Tibial nerve (tissue), 4 donors: ENCODE data around the gene G2E3. TPM values are rescaled to one million over a fixed set of nuclear protein-coding genes. Genes with fewer than 3 reads are reported as not detected.

Experiments used
- DNase-seq, 2 donors: peaks; one replicate each; pipeline ENCODE4 v3.0.0-alpha.2; 2019; ENCODE audit warnings: low spot score in 2 of 2
- H3K27ac ChIP-seq, 4 donors: fragments of 200-600 bp; sonication (generic) in 3 of 4; one replicate each; pipeline ENCODE4 v1.5.1; 2017 to 2019; ENCODE audit warnings: mild to moderate bottlenecking in 1 of 4
- H3K27me3 ChIP-seq, 2 donors: fragments of 200-600 bp; sonication (generic) in 1 of 2; one replicate each; pipeline versions ENCODE4 v1.5.1 to v1.6.0; 2017 to 2019
- H3K36me3 ChIP-seq, 3 donors: fragments of 200-600 bp; sonication (generic); one replicate each; pipeline ENCODE4 v1.5.1; 2018 to 2019
- H3K4me1 ChIP-seq, 4 donors: fragments of 200-600 bp; sonication (generic) in 3 of 4; one replicate each; pipeline ENCODE4 v1.5.1; 2017 to 2019
- H3K4me3 ChIP-seq, 4 donors: fragments of 200-600 bp; sonication (generic) in 3 of 4; one replicate each; pipeline ENCODE4 v1.5.1; 2017 to 2019; ENCODE audit warnings: mild to moderate bottlenecking in 1 of 4, moderate library complexity in 1 of 4
- H3K9me3 ChIP-seq, 4 donors: fragments of 200-600 bp; sonication (generic) in 3 of 4; one replicate each; pipeline ENCODE4 v1.5.1; 2017 to 2019
- CTCF ChIP-seq, 5 experiments: fragments of 200-600 bp in 3 of 5; fragments of 450-650 bp in 2 of 5; sonication (generic) in 3 of 5; IDR thresholded peaks; one replicate each; pipeline ENCODE4 v1.5.1; 2016 to 2019; ENCODE audit warnings: antibody characterized with exemption in 5 of 5, mild to moderate bottlenecking in 3 of 5, moderate library complexity in 2 of 5
- EP300 ChIP-seq, 2 donors: sonication (generic); formaldehyde crosslinking; IDR thresholded peaks; one replicate each; pipeline ENCODE4 v1.6.1; 2017; ENCODE audit warnings: antibody characterized with exemption in 2 of 2, mild to moderate bottlenecking in 1 of 2
- POLR2A ChIP-seq, 2 donors: fragments of 450-650 bp; IDR thresholded peaks; one replicate each; pipeline ENCODE4 v1.6.1; 2017; ENCODE audit warnings: antibody characterized with exemption in 2 of 2, mild to moderate bottlenecking in 2 of 2, moderate library complexity in 2 of 2
- WGBS, 2 donors: methylation state at CpG; one replicate each; pipeline ENCODE4 v1.1.5; 2018; 5-methylcytosine and 5-hydroxymethylcytosine counted together
- total RNA-seq, 4 donors: library from RNA; depleted of rRNA; stranded (reverse); fragments of >200 nt; gene quantifications; one replicate each; pipeline ENCODE4 v1.1.0, GENCODE V29; 2016

The G2E3 gene
- total RNA-seq, 4 donors from 2014 or later = 10.3 to 21.0 (median 13.6) TPM

GRCh38 chr14:30559638-30560091, 707 bp downstream of the G2E3 start:
- TF ChIP-seq POLR2A (IDR thresholded peaks at IDR 0.05) (no peak), CTCF (IDR thresholded peaks at IDR 0.05) (no peak), EP300 (IDR thresholded peaks at IDR 0.05) (no peak)
- 0 to 1% methylated on average over 16 of the region's 16 CpGs for WGBS, 2 donors

GRCh38 chr14:30560581-30560980, 1.6 kb downstream of the G2E3 start:
- H3K27ac ChIP-seq = no peak overlapping the region
- WGBS, 2 donors = 93% methylated on average over 1 of the region's 1 CpG
- H3K27me3 ChIP-seq = no peaks in the 10 kb centered on the region
- no peaks in the 10 kb centered on the region for H3K9me3 ChIP-seq
- H3K36me3 ChIP-seq = peaks cover 0 to 14% (median 0%) of the 10 kb centered on the region in 3 donors
- TF ChIP-seq CTCF (IDR thresholded peaks at IDR 0.05) = no peak
- no peak for TF ChIP-seq EP300 (IDR thresholded peaks at IDR 0.05)
- TF ChIP-seq POLR2A (IDR thresholded peaks at IDR 0.05) = no peak
- H3K4me3 ChIP-seq = peak overlapping the region in 1 of 4 donors; percentile 3
- DNase-seq = no peak
- peaks cover 0 to 28% (median 6%) of the 10 kb centered on the region in 4 donors for H3K4me1 ChIP-seq

More at GRCh38 chr14:30559638-30560091, 707 bp downstream of the G2E3 start:
- no peaks in the 10 kb centered on the region for H3K27me3 ChIP-seq
- peak overlapping the region in 3 of 4 donors; percentile 84 to 86 (median 84) for H3K27ac ChIP-seq
- H3K9me3 ChIP-seq = no peaks in the 10 kb centered on the region
- H3K4me3 ChIP-seq = peak overlapping the region; percentile 64 to 91 (median 84)
- no peak for DNase-seq
- H3K4me1 ChIP-seq = peaks cover 0 to 28% (median 6%) of the 10 kb centered on the region in 4 donors
- peaks cover 0 to 14% (median 0%) of the 10 kb centered on the region in 3 donors for H3K36me3 ChIP-seq

GRCh38 chr14:30564235-30564867, 5.4 kb downstream of the G2E3 start:
- peaks cover 0 to 14% (median 0%) of the 10 kb centered on the region in 3 donors for H3K36me3 ChIP-seq
- no peaks in the 10 kb centered on the region for H3K9me3 ChIP-seq
- 98 to 100% methylated on average over 2 of the region's 2 CpGs for WGBS, 2 donors
- H3K4me1 ChIP-seq = peaks cover 0 to 23% (median 6%) of the 10 kb centered on the region in 4 donors
- H3K27me3 ChIP-seq = no peaks in the 10 kb centered on the region
- no peak overlapping the region for H3K27ac ChIP-seq
- no peak overlapping the region for H3K4me3 ChIP-seq
- TF ChIP-seq EP300 (IDR thresholded peaks at IDR 0.05) = no peak
- TF ChIP-seq POLR2A (IDR thresholded peaks at IDR 0.05) = no peak
- TF ChIP-seq CTCF (IDR thresholded peaks at IDR 0.05) = no peak
- DNase-seq = no peak

- Histone ChIP-seq H3K4me3 (no peak overlapping the region), H3K27ac (no peak overlapping the region)
- TF ChIP-seq EP300 (IDR thresholded peaks at IDR 0.05) (no peak), POLR2A (IDR thresholded peaks at IDR 0.05) (no peak), CTCF (IDR thresholded peaks at IDR 0.05) (no peak)
These were observed 5.9 kb downstream of the G2E3 start for GRCh38 chr14:30564868-30565248.

DNA sequence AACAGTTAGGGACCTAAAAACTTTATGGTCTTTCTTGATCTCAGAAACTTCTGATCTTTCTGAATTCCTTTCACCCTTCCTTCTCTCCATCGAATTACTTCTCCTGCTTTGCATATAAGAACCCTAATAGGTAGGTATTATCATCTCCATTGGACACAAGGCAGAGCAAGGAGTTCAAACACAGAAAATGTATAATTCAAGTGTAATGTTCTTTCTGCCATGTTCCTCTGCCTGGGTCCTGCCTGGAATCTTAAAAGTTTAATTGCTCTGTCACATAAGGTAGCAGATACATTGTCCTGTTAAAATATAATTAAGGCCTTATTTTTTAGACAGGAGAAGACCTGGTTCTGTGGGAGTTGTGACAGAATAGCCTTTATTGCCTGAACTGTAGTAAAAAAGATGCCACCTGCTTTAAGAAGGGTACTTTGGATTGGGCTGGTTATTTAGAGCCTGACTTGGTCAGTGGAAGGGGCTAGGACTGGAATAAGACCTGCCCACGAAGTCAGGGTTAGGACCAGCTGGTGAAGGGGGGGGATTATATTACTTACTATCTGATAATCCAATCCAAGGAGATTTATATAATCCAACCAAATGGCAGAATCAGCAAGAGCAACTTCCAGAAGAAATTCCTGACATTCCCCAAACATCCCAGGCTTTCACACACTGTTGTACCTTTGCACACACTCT, 10.4 kb downstream of the G2E3 start:
- Histone ChIP-seq H3K4me1 (peaks cover 0 to 16% (median 0%) of the 10 kb centered on the region in 4 donors), H3K36me3 (peaks cover 0 to 3% (median 0%) of the 10 kb centered on the region in 3 donors), H3K27me3 (no peaks in the 10 kb centered on the region), H3K27ac (no peak overlapping the region), H3K4me3 (no peak overlapping the region), H3K9me3 (no peaks in the 10 kb centered on the region)
- 61 to 70% methylated on average over 2 of the region's 2 CpGs for WGBS, 2 donors
- TF ChIP-seq POLR2A (IDR thresholded peaks at IDR 0.05) (no peak), EP300 (IDR thresholded peaks at IDR 0.05) (no peak), CTCF (IDR thresholded peaks at IDR 0.05) (no peak)
- no peak for DNase-seq

More at GRCh38 chr14:30564868-30565248, 5.9 kb downstream of the G2E3 start:
- H3K9me3 ChIP-seq = no peaks in the 10 kb centered on the region
- peaks cover 0 to 24% (median 5%) of the 10 kb centered on the region in 4 donors for H3K4me1 ChIP-seq
- H3K36me3 ChIP-seq = peaks cover 0 to 14% (median 0%) of the 10 kb centered on the region in 3 donors
- DNase-seq = no peak
- no peaks in the 10 kb centered on the region for H3K27me3 ChIP-seq
